Esophagus squamous epithelium (tissue), 4 donors: ENCODE measurements around the gene GEMIN8.

Experiments used
- CTCF ChIP-seq, 6 experiments: fragments of 450-650 bp in 4 of 6; fragments of 200-600 bp in 2 of 6; sonication (generic) in 2 of 6; IDR thresholded peaks; one replicate each; pipeline ENCODE4 v1.5.1; 2016 to 2019; ENCODE audit warnings: antibody characterized with exemption in 6 of 6, mild to moderate bottlenecking in 4 of 6, moderate library complexity in 4 of 6
- POLR2A ChIP-seq, 4 donors: fragments of 450-650 bp; IDR thresholded peaks; one replicate each; pipeline ENCODE4 v1.6.1; 2017; ENCODE audit warnings: antibody characterized with exemption in 4 of 4, mild to moderate bottlenecking in 4 of 4, moderate library complexity in 3 of 4

DNA sequence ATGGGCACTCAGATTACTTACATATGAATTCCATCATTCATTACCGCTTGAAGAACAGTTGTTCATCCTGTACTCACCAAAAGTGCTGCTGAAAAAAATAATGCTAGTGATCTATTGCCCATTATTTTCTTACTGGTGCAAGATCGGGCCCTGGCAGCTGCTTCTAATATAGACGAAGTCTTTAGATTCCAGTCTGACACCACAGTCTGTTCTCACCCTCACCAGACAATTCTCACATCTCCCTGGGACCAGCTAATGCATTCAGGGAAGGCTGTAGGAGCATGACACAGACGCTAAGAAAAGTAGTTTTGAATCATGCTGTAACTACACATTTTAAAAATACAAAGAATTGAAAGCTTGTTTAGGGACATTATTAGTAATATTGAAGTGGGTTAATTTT, 13.8 kb downstream of the GEMIN8 start:
- TF ChIP-seq POLR2A (IDR thresholded peaks at IDR 0.05): no peak
- no peak for TF ChIP-seq CTCF (IDR thresholded peaks at IDR 0.05)
